Measurements from ENCODE around the gene ENKD1.

The ENKD1 gene

DNA sequence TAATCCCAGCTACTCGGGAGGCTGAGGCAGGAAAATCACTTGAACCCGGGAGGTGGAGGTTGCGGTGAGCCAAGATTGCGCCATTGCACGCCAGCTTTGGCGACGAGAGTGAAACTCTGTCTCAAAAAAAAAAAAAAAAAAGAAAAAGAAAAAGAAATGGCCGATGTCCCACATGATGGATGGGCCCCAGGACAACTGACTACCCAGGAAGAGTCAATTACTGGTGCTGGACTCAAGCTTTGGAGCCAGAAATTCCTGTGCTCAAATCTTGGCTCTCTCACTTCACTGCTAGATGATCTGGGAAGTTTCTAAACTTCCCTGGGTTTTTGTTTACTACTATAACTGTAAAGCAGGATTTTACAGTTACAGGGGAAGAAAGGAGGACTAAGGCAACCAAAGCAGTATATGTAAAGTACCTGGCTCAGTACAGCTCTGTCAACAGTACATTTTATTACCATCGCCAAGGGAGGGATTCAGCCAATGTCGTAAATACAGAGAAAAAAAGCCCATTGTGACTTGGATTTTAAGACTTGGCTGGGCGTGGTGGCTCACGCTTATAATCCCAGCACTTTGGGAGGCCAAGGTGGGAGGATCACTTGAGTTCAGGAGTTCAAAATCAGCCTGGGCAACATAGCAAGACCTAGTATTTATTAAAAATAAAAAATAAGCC, 11.9 kb upstream of the ENKD1 start:
- no peak for DNase-seq

DNA sequence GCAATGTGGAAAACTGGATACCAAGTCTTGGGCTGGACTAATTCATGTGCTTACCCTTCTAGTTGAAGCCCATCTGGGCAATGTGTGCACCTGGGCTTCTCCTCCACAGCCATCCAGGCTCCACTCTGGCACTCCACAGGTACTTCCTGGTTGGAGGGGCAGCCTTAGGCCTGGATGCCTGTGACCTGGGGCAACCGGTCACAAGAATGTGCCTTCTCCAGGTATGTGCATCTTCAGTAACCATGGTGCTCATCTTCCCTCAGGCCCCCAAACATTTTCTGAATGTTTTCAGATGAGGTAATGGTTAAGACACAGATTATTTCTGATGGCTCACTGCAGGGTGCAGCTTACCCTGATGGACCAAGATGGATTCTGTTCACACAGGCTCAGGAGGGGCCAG, 11.2 kb upstream of the ENKD1 start:
- DNase-seq = no peak

DNA sequence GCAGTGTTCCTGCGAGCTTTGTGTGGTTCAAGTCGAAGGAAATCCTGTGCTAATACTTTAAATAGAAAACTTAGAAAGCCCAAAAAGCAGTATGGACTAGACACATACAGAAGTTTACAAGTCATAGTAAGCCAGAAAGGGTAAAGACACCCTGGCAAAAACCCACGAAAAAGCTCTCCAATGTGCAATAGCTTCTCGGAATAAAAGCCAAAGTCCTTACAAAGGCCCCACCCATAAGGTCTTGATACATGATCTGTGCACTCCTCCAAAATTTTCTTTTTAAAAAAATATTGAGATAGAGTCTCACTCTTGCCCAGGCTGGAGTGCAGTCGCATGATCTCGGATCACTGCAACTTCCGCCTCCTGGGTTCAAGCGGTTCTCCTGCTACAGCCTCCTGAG, 10.4 kb upstream of the ENKD1 start:
- no peak for DNase-seq

DNA sequence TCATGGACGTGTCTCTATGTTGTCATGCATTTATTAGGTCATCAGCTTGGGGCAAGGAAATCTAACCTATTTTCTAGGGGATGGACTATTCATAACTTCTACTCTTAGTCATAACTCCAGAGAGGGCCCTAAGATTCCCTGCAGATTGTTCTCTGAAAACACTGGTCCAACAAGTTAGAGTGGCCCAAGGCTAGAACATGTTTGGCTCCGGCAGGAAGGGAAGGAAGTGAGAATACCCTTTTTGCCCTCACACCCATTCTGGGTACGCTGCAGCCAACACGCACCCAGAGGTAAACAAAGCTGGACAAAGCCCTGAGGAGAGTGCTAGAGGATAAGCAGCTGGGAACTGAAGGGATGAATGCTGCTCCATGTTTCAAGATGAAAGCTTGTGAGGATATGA, 10.0 kb upstream of the ENKD1 start:
- DNase-seq = no peak

DNA sequence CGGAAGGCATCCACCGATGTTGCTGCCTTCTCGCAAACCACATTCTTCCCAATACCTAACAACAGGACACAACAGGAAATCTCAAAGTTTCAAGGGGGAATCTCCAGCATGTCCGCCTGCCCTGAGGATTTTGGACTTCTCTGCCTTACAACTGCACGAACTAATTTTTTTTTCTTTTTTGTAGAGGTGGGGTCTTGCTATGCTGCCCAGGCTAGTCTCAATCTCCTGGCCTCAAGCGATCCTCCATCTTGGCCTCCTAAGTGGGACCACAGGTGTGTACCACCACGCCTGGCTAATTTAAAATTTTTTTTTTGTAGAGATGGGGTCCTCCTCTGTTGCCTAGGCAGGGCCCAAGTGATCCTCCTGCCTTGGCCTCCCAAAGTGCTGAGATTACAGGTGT, 9.4 kb upstream of the ENKD1 start:
- no peak for DNase-seq

DNA sequence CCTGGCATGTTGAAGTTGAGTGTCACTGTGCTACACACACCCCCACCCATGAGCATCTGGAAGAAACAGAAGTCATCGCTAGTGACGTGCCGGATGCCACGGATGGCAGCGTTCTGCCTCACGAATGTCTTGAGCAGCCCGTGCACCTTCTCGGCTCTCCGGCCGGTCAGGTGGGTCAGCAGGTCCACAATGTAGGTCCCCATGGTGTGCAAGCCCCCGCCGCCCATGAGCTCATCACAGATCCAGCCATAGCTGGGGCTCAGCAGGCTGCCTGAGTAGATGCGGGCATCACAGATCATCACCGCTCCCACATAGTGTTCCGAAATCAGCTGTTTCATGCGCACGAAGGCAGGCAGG, 9.0 kb upstream of the ENKD1 start:
- no peak for DNase-seq

DNA sequence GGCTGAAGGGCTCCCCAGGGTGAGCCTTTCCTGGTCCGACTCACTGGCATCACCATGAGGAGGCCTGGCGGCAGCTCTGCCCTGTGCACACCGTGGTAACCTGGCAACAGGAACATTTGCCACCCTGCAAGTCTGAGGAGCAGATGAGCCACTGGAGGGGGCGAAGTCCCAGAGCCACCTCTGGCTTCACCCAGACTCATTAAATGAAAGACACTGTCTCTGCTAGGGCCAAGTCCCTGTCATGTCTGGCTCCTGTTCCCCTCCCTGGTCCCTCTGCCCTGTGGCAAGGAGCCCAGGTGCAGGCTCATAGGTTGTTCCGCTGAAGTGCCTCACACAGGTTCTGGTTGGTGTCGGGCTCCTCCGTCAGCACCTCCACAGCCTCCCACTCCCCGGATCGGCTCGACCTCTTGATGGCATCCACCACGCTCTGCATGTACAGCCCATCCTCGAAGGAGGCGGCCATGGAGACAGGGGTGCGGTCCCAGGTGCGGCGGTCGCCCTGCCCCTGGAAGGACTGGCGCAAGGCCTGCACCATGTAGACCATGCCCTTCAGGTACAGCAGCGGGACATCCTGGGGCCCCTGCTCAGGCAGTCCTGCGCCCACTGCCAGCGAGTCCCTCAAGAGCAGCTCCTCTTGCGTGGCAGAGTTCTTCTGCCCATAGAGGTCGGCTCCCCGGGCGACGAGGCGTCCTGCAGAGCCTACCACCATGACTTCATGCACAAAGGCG, 8.5 kb upstream of the ENKD1 start:
- DNase-seq = no peak

DNA sequence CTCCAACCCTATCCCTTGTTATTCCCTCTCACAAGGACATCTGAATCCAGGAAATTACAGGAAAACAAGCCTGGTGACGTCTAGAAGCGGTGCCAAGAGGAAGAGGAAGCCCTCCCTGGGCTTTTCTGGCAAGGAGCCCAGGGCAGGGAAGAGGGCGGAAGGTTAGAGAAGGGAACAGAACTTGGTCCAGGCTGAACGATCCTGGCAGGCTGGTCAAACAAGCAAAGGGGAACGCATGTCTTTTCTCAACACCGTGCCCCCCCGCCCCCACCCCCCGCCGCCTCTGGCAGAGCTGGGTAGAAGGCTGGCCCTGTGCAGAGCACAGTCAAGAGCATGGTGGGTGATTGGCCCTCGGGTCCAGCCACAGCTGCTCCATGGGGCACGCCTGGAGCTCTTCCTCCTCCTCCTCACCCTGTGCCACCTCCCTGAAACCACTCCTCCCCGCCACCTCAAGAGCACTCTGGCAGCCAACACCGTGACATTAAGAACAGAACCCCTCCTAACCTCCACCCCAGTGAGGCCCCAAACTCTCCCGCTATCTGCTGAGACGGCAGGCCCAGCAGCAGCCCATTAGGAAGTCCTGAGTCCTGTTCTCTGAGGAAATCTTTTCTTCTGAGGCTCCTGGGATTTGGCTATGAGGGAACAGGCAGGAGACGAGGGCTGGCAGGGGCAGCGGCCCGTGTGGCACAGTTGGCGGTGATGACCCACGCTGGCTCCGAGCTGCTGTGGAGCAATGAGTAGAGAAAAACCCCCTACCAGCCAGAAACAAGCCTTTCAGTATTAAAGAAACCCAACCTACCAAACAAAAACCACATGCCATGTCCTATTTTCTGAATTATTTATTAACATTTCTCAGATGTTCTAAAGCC, 7.4 kb upstream of the ENKD1 start:
- DNase-seq = peak; percentile 37

DNA sequence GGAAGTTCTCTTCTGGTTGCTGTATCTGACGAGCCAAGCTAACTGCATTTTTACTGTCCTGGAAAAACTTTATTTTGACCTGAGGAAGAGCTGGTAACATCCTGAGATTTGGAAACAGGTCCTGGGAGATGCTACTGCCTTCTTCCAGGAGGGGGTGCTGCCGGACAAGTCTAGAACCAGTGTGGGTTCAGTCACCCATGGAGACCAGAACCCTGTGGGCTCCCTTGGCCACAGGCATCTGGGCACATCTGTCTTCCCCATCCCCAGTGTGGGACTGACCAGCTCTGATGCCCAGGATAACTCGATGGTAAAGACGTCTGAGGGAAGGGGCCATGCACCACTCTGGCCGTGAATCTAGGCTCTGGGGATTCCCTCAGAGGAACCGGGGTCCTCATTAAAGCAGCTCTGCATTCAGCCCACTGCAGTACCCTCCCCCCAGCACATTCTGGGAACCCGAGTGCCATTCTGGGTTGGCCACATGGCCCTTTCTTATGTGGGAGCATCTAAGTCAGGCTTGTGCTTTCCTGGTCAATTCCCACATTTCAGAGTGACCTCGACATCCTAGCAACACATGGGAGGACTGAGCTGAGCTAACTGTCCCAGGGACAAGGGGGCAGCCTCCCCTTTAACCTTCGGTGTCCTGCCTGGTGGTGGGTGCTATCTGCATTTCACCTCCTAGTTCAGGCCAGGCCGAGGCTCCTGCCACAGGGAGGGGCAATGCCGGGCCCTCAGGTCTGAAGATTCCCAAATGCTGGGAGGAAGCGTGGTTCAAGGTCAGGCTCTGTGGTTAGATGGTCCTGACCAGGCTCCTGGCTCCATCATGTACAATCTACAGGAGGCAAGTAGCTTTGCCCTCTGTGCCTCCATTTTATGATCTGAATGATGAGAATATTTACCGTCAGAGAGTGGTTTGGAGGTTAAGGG, 6.5 kb upstream of the ENKD1 start:
- peak; percentile 47 for DNase-seq

DNA sequence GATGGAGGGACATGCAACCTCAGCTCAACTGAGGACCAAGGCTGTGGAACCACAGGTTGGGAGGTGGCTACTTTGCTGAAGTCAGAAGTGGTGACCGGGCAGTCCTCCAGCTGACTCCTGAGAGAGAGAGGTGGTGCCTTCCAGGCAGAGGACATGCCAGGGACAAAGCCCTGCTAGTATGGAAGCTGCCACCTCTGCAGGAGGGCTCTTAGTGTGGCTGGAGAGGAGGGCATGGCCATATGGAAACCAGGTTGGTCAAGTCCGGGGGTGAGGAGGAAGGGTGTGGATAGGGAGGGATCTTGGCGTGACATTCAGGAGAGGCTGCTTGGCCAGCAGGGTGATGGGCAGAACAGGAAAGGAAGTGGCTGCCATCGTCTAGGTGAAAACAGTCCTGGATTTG, 5.8 kb upstream of the ENKD1 start:
- DNase-seq = no peak

DNA sequence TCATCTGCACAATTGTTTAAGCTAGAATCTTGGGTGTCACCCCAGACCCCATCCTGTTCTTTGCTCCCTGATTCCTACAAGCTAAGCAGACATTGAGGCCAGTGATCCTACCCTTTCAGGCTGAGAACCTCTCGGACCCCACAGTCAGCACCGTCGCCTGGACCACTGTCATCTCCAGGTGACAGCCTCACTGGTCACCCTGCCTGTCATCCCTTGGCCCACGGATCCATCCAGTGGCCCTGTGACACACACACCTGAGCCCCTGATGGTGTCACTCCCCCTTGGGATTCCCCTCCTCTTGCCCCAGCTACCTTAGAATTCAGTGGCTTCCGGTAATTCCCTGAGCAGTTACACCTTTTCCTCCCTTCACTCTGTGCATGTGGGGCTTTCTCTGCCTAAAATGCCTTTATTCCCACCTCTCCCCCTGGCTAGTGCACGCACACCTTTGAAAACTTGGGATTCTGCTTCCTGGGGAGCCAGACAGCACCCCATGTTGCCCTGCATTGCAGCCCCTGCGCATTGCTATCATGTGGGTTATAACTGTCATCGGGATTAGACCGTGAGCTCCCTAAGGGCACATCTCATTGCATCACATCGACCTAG, 3.0 kb upstream of the ENKD1 start:
- no peak for DNase-seq

DNA sequence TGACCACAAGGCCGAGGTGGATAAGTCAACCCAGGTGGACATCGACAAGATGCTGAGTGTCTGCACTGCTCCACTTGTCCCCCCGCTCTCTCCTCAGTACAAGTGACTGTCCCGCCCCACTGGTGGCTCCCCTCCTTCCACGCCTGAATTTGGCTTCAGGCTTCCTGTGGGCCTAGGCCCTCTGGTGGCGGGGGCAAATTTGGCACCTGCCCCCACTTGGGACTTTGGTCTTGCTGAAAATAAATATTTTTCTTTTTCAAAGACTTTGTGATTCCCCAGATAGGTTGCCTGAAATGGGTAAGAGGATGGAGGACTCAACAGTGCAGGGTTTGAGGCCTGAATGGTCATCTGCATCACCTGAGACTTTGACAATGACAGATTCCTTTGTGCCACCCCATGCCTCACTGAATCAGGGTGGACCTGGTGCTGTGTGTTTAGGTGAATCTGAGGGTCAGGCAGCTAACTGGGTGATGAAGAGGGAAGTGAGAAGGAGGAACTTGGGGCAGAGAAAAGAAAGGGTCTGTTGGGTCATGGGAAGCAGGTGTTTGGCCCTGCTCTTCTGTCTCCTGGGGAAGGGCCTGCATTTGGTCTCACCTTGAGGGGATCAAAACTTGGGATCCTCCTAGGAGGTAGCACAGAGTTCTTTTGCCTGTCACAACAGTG, 2.1 kb upstream of the ENKD1 start:
- DNase-seq = no peak

DNA sequence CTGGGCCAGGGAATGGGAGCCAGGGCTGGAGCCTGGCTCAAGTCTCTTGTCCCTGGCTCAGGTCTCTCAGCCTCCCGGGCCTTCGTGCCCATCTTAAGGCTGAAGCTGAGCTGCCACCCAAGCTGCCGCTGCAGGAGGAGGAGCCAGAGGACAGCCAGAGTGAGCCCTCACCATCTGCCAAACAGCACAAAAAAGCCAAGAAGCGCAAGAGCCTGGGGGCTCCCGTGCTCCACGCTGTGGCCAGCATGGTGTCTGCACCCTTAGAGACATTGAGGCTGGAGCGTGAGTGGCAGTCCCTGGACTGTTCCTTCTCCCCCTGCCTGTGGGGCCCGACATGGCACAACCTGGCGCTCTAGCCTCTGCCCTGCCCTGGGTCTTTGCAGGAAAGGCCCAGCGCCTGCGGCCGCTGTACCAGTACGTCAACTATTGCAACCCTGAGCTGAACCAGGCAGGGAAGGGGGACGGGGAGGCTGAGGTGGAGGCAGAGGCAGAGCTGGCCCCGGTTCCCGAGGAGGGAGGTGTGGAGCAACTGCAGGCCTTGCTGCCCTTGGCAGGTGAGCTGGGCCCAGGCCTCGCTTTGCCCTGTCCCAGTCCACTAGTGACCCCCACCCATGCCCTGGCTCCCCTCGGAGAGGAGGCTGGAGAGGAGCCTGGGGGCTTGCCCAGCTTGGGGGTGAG, 1.4 kb upstream of the ENKD1 start:
- DNase-seq = peak; percentile 92

DNA sequence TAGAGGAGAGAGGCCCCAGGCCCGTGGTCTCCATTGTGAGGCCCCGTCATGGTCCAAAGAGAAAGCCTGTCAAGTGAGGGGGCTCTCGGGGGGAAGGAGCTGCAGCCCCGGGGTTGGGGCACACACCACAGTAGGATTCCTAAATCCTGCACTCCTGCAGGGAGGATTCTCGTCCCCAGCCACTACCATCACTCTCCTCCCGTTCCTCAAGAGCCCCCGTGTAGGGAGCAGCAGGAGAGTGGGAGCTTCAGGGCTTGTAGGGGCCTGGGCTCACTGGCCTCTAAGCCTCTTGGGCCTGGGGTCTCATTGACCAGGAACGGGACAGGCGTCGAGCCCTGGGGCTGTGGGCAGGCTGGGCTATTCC, 885 bp upstream of the ENKD1 start:
- DNase-seq = no peak

DNA sequence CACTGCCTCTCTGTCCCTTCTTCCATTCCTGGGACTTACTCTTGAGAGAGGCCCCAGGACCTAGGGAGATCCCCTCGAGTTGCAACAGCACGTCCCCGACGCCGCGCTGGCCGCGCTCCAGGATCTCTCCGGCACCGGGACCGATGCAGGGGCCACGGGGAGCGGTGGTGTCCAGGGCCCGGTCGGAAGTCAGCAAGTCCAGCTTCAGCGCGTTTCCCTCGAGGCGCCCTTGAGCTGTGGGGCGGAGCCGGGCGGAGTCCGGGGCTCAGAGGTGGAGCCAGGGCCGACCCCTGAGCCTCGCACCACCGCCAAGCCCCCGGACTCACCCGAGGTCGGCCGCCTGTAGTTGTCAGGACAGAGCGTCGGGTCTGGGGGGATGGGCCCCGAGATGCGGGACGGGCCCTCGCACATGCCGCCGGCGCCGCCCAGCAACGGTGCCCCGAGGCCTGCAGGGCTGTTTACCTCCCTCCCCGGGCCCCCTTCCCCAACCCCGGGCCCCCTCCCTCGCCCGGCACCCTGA, 458 bp downstream of the ENKD1 start:
- no peak for DNase-seq

DNA sequence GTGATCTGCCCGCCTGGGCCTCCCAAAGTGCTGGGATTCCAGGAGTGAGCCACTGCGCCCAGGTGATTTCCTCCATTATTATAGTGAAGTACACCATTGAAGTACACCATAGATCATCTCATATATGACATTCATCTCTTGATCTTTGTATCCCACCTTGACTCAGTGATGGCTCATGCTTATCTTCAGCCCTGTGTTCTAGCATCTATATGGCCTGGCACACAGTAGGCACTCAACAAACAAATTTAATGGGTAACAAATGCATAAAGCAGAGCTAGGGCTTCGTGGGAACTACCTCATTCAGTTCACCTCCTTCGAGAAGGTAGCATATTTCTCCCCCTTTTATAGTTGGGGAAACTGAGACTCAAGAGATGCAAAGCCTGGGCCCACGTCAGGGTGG, 952 bp downstream of the ENKD1 start:
- DNase-seq = no peak

DNA sequence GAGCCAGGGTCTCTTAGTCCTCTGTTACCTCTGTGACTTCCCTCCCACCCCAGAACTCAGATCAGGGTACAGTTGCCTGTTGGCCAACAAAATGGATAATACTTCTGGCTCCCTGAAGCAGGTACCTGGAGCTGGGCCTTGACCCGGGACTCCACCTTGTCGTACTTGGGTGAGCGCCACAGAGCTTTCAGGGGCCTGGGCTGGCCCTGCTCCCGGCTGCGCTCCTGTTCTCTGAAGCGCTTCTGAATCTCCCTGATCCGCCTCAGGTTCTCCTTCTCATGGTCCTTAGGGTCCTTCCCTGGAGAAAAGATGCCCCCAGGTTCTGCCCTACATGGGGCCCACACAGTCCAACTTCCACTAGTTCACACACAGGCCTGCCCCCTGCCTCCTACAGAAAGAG, 1.7 kb downstream of the ENKD1 start:
- no peak for DNase-seq

DNA sequence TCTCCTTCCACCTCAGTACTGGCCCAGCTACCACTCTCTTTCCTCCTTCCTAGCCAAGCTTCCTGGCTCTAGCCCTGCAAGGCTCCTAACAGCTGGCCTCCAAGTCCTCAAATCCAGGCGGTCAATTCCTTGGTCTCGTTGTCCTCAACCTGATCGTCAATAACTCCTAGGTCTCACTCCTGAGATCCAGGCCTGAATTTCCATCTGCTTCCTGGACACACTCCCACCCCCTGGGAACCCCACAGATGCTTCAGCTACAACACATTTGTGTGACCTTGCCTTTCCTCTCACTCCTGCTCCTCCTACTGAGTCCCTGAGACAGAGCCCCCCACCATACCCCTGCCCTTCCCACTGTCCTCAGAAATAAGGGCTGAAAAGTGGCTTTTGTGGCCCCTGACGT, 2.3 kb downstream of the ENKD1 start:
- DNase-seq = no peak

DNA sequence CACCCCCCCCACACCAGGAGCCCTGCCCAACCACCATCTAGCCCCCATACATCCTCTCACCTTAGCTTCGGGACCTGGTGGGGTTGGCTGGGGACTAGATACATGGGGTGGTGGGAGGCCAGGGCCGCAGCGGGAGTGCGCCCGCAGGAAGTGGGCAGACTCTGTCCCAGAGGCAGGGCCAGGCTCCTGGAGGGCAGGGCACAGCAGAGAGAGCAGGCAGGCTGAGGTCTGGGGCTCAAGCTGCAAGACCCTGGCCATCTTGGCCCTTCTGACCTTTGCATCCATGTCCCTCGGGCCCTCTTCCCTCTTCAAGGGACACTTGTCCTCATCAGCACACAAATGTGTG, 2.7 kb downstream of the ENKD1 start:
- no peak for DNase-seq

DNA sequence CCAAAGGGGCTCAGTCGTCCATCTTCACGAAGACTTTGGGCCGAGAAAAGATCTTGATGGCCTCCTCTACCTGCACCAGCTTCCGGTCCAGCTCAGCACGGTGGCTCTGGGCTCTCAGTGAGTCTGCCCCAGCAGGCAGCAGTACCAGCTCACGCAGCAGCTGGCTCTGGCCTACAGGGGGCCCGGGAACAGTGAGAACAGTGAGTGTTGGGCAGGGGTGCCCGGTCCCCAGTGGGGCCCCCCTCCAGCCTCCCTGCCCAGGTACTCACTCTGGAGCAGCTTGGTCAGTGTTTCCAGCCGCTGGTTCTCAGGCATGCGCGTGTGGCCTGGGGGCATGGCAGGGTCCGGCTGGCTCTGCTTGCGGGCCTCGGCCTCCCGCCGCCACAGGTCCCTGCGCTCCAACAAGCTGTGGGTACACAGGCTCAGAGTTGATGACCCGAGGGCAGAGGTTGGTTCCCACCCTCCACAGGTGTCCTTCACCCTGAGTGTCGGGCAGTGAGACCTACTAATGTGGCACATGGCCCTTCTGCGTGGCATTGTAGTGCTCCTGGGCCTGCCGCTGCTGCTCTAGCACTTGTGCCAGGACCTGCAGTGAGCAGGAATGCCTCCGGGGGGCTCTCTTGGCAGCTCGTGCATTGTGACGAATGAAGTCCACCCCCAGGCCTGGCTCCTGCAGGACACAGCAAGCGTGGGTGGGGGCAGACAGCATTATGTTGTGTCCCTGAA, 3.2 kb downstream of the ENKD1 start:
- DNase-seq = no peak

DNA sequence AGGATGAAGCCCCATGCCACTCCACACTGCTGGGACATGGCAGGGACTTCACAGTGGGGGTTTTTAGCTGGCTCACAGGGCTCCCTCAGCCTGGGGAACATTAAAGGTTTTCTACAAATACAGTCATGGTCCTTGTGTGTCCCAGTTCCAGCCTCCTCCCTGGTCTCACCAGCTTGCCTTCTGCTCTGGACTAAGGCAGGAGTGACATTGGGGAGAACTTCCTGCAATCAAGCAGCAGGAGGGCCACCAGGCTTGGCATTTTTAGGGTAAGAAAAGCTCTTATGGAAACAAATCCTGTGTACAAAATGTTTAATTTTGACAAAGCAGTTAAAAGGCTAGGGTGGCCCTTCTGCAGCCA, 3.9 kb downstream of the ENKD1 start:
- no peak for DNase-seq

Measured in NCI-H1092 treated with DMSO at 0.1 percent for 48 hours (cell line).